HG03045 (cell line): ENCODE results near the gene CRISP1.
"Not testable (repeated sequence)": the region's sequence is repeated elsewhere in the genome, so short reads cannot be mapped to it uniquely, and the experiment has no call there.

Experiments used
- ATAC-seq: cut with Tn5 transposase; IDR thresholded peaks from one replicate; pipeline ENCODE4 v1.9.1; 2021; ENCODE audit warnings: mild to moderate bottlenecking, moderate library complexity; ENCODE audit not compliant: unreplicated experiment

The CRISP1 gene

GRCh38 chr6:49841424-49841823 lies 24.9 kb downstream of the CRISP1 start:
- ATAC-seq, result no peak

GRCh38 chr6:49839957-49840356 lies 26.4 kb downstream of the CRISP1 start:
- no peak for ATAC-seq

GRCh38 chr6:49839162-49839561 lies 27.2 kb downstream of the CRISP1 start:
- ATAC-seq, result no peak

- ATAC-seq, result no peak
These were observed 31.2 kb downstream of the CRISP1 start for GRCh38 chr6:49835140-49835539.

GRCh38 chr6:49833386-49833785 lies 32.9 kb downstream of the CRISP1 start:
- ATAC-seq, result no peak

- ATAC-seq, result peak; percentile 93
These were observed 39.5 kb downstream of the CRISP1 start for GRCh38 chr6:49826743-49827406.

GRCh38 chr6:49815166-49815565 lies 51.2 kb downstream of the CRISP1 start:
- ATAC-seq, result no peak

- no peak for ATAC-seq
These were observed 53.1 kb downstream of the CRISP1 start for GRCh38 chr6:49813248-49813647.

GRCh38 chr6:49806145-49806544 lies 60.2 kb downstream of the CRISP1 start:
- ATAC-seq, result no peak

- no peak for ATAC-seq
These were observed 61.1 kb downstream of the CRISP1 start for GRCh38 chr6:49805246-49805645.

- ATAC-seq, result no peak
These were observed 64.8 kb downstream of the CRISP1 start for GRCh38 chr6:49801525-49801924.

GRCh38 chr6:49799090-49799489 lies 67.2 kb downstream of the CRISP1 start:
- ATAC-seq, result no peak

- not testable (repeated sequence) for ATAC-seq
These were observed 69.4 kb downstream of the CRISP1 start for GRCh38 chr6:49796842-49797455.

GRCh38 chr6:49790341-49790740 lies 76.0 kb downstream of the CRISP1 start:
- no peak for ATAC-seq

- no peak for ATAC-seq
These were observed 79.2 kb downstream of the CRISP1 start, which contains the start of gene PGK2 for GRCh38 chr6:49787176-49787575. PGK2 (minus strand) TSS chr6:49787285; CDS start chr6:49787187, 98 bp downstream.

- ATAC-seq, result no peak
These were observed 82.1 kb downstream of the CRISP1 start for GRCh38 chr6:49784272-49784671.
